SK-N-SH (cell line): ENCODE measurements around the gene OBSCN. TPM values are rescaled to one million over a fixed set of nuclear protein-coding genes. Genes with fewer than 3 reads are reported as not detected.

Experiments used
- CTCF ChIA-PET: fragments of 300-600, 350-600 bp; formaldehyde crosslinking; extraction: SDS; loops from one replicate; lab custom pipeline; 2021; lab: Yijun Ruan, JAX
- POLR2A ChIA-PET: fragments of 350-600 bp; sonication (Branson Sonifier 250); formaldehyde crosslinking; extraction: SDS; loops from one replicate; lab custom pipeline; 2020; ENCODE audit warnings: antibody characterized with exemption, inconsistent platforms; lab: Yijun Ruan, JAX
- DNase-seq: peaks from one replicate; pipeline ENCODE4 v3.0.0; 2012
- H2AFZ ChIP-seq: fragments of 200-600 bp; sonication (generic); 2 replicates; pipeline ENCODE4 v1.8.1; 2016; ENCODE audit warnings: antibody characterized with exemption, mild to moderate bottlenecking, low read depth
- H3F3A ChIP-seq: fragments of 200-600 bp; sonication (generic); replicated peaks from 2 replicates; pipeline ENCODE3; 2016; ENCODE audit warnings: antibody characterized with exemption, mild to moderate bottlenecking; ENCODE audit not compliant: insufficient read depth
- H3K27ac ChIP-seq, 2 experiments: fragments of 200-500 bp in 1 of 2; fragments of 200-600 bp in 1 of 2; sonication (Bioruptor generic) in 1 of 2; sonication (generic), shearing (Covaris generic) in 1 of 2; 2 replicates each; pipeline versions ENCODE4 v1.5.1 to v1.6.1; 2014 to 2016; ENCODE audit warnings: low read depth in 2 of 2, inconsistent platforms in 1 of 2, low read length in 1 of 2, mild to moderate bottlenecking in 1 of 2, mixed read lengths in 1 of 2
- H3K27me3 ChIP-seq: fragments of 200-600 bp; sonication (generic), shearing (Covaris generic); 2 replicates; pipeline ENCODE4 v1.6.1; 2016; ENCODE audit warnings: mixed run types; ENCODE audit not compliant: insufficient read depth
- H3K36me3 ChIP-seq, 2 experiments: fragments of 200-500 bp in 1 of 2; fragments of 200-600 bp in 1 of 2; sonication (Bioruptor generic) in 1 of 2; sonication (generic) in 1 of 2; replicated peaks in 1 of 2; 2 replicates each; pipeline versions ENCODE3 to v1.5.1; 2014 to 2016; ENCODE audit warnings: low read length in 1 of 2, mild to moderate bottlenecking in 1 of 2; ENCODE audit not compliant: insufficient read depth in 2 of 2, control insufficient read depth in 1 of 2
- H3K4me1 ChIP-seq, 2 experiments: fragments of 200-500 bp in 1 of 2; fragments of 200-600 bp in 1 of 2; sonication (Bioruptor generic) in 1 of 2; sonication (generic), shearing (Covaris generic) in 1 of 2; 2 replicates each; pipeline versions ENCODE4 v1.5.1 to v1.6.1; 2014 to 2016; ENCODE audit warnings: low read depth in 1 of 2, low read length in 1 of 2, mixed run types in 1 of 2; ENCODE audit not compliant: insufficient read depth in 2 of 2, control insufficient read depth in 1 of 2
- H3K4me2 ChIP-seq: fragments of 200-600 bp; sonication (generic), shearing (Covaris generic); 2 replicates; pipeline ENCODE4 v1.6.1; 2017; ENCODE audit warnings: mixed run types
- H3K4me3 ChIP-seq, 2 experiments: fragments of 200-500 bp in 1 of 2; fragments of 200-600 bp in 1 of 2; sonication (Bioruptor generic) in 1 of 2; sonication (generic), shearing (Covaris generic) in 1 of 2; 2 replicates each; pipeline versions ENCODE4 v1.5.1 to v1.8.1; 2014 to 2016; ENCODE audit warnings: low read depth in 2 of 2, inconsistent platforms in 1 of 2, low read length in 1 of 2, mild to moderate bottlenecking in 1 of 2, mixed read lengths in 1 of 2, moderate library complexity in 1 of 2
- H3K79me2 ChIP-seq: fragments of 200-600 bp; sonication (generic); 2 replicates; pipeline ENCODE4 v1.8.1; 2017; ENCODE audit warnings: mild to moderate bottlenecking; ENCODE audit not compliant: insufficient read depth
- H3K9ac ChIP-seq: fragments of 200-600 bp; sonication (generic); 2 replicates; pipeline ENCODE4 v1.6.1; 2017; ENCODE audit warnings: mixed run types
- H3K9me2 ChIP-seq: fragments of 200-600 bp; sonication (generic); 2 replicates; pipeline ENCODE4 v1.6.1; 2017; ENCODE audit warnings: mixed run types
- H3K9me3 ChIP-seq: fragments of 200-600 bp; sonication (generic); 2 replicates; pipeline ENCODE4 v1.6.1; 2017; ENCODE audit warnings: mixed run types, mild to moderate bottlenecking, moderate library complexity
- H4K20me1 ChIP-seq: fragments of 200-600 bp; sonication (generic); 2 replicates; pipeline ENCODE4 v1.6.1; 2017; ENCODE audit warnings: mild to moderate bottlenecking, mixed run types; ENCODE audit not compliant: insufficient read depth
- ELF1 ChIP-seq: IDR thresholded peaks from 2 replicates; pipeline ENCODE4 v1.4.0; 2012
- EZH2phosphoT487 ChIP-seq: fragments of 200-600 bp; sonication (generic); IDR thresholded peaks from 2 replicates; pipeline ENCODE4 v1.6.1; 2017; ENCODE audit warnings: low read depth, mixed run types, mild to moderate bottlenecking, antibody characterized with exemption, moderate library complexity, borderline replicate concordance
- FOSL2 ChIP-seq: IDR thresholded peaks from 2 replicates; pipeline ENCODE4 v1.4.0; 2012; ENCODE audit warnings: low read depth, mild to moderate bottlenecking, moderate library complexity, borderline replicate concordance
- FOXM1 ChIP-seq: IDR thresholded peaks from 2 replicates; pipeline ENCODE4 v1.4.0; 2012; ENCODE audit warnings: low read depth, mild to moderate bottlenecking
- GABPA ChIP-seq: IDR thresholded peaks from 2 replicates; pipeline ENCODE4 v1.4.0; 2012; ENCODE audit warnings: low read depth, mild to moderate bottlenecking
- GATA2 ChIP-seq: sonication (generic); formaldehyde crosslinking; IDR thresholded peaks from 2 replicates; pipeline ENCODE4 v1.5.0; 2020; ENCODE audit warnings: mild to moderate bottlenecking, missing genetic modification reagents
- IRF3 ChIP-seq: fragments of 150-350 bp; IDR thresholded peaks from 2 replicates; pipeline ENCODE4 v1.6.1; 2016; ENCODE audit warnings: mild to moderate bottlenecking, low read depth, low read length
- JUND ChIP-seq: IDR thresholded peaks from 2 replicates; pipeline ENCODE4 v1.4.0; 2012
- MAX ChIP-seq: IDR thresholded peaks from 2 replicates; pipeline ENCODE4 v1.4.0; 2012; ENCODE audit warnings: low read depth
- MEF2A ChIP-seq: IDR thresholded peaks from 2 replicates; pipeline ENCODE4 v1.4.0; 2012; ENCODE audit warnings: low read depth, borderline replicate concordance
- MXI1 ChIP-seq: IDR thresholded peaks from 2 replicates; pipeline ENCODE4 v1.6.1; 2012; ENCODE audit warnings: mild to moderate bottlenecking, low read depth, low read length, improper control_type of control experiment
- NFIC ChIP-seq: IDR thresholded peaks from 2 replicates; pipeline ENCODE4 v1.4.0; 2012; ENCODE audit warnings: borderline replicate concordance
- PBX3 ChIP-seq: IDR thresholded peaks from 2 replicates; pipeline ENCODE4; 2012
- POLR2AphosphoS5 ChIP-seq: IDR thresholded peaks from 2 replicates; pipeline ENCODE4 v1.6.1; 2012; ENCODE audit warnings: low read depth, low read length
- RCOR1 ChIP-seq: fragments of 150-350 bp; IDR thresholded peaks from 2 replicates; pipeline ENCODE4 v1.6.1; 2017; ENCODE audit warnings: antibody characterized with exemption, low read length
- RFX5 ChIP-seq: IDR thresholded peaks from 2 replicates; pipeline ENCODE4 v1.6.1; 2012; ENCODE audit warnings: mild to moderate bottlenecking, improper control_type of control experiment, low read length
- ZBTB33 ChIP-seq: IDR thresholded peaks from 2 replicates; pipeline ENCODE4 v1.4.0; 2012; ENCODE audit warnings: low read depth, borderline replicate concordance
- WGBS: methylation state at CpG from one replicate; pipeline ENCODE4 v1.1.6; 2017; ENCODE audit warnings: low lambda C conversion rate; 5-methylcytosine and 5-hydroxymethylcytosine counted together
- polyA plus RNA-seq, 3 experiments: library from polyadenylated mRNA; depleted of rRNA; stranded (reverse); fragments of >200 nt; gene quantifications; 2 replicates each; pipeline ENCODE4 v1.2.3, GENCODE V29; 2012
- TF ChIP-seq, protein P1 (sequence below): IDR thresholded peaks from 2 replicates; pipeline ENCODE4 v1.4.0; 2012; ENCODE audit warnings: low read depth, borderline replicate concordance

OBSCN gene
- polyA plus RNA-seq, 1 of the 3 experiments (the other 2 are of a cell fraction): 4.0 TPM

DNA sequence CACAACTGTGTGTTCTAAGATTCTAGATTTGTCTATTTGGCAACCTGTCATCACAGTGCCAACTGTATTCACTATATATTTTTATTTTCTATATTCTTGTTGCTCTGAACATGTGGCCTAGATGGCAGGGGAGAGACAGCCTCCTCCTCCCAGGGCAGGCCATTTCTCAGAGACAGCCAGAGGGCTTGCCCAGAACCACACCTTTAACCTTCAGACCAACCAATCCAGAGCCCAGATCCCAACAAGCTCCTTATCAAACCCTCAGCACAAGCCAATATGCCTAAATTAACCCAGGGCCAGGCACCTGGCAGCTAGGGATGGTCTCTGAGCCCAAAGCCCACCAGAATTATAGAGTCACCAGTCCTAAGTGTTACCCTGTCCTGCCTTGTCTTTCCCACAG lies 179.5 kb downstream of the OBSCN start:
- Histone ChIP-seq H3K27me3 (no peaks in the 10 kb centered on the region), H3K4me2 (no peak overlapping the region), H3K4me3 (no peak overlapping the region), H3K36me3 (peaks cover 0 to 3% of the 10 kb centered on the region in 2 experiments), H3K9me2 (no peaks in the 10 kb centered on the region), H2AFZ (no peak overlapping the region)
- DNase-seq: no peak
- POLR2A ChIA-PET: no interaction called here
- TF ChIP-seq FOSL2 (no peak), RCOR1 (no peak), MAX (no peak), IRF3 (no peak), EZH2phosphoT487 (no peak), JUND (no peak), NFIC (no peak), RFX5 (no peak), FOXM1 (no peak)
- TF ChIP-seq, all 33 proteins: peak for 0
- CTCF ChIA-PET: interaction anchor here (1.3 kb wide), 1 partner anchor 8 kb away, joined by 3 read pairs; no protein-coding TSS in a partner anchor
- Histone ChIP-seq H4K20me1 (no peaks in the 10 kb centered on the region; the same call in 1 of the 2 replicates), H3K79me2 (no peaks in the 10 kb centered on the region), H3K9me3 (no peaks in the 10 kb centered on the region), H3F3A (no peaks in the 10 kb centered on the region), H3K9ac (no peak overlapping the region), H3K4me1 (peaks cover 0 to 5% of the 10 kb centered on the region in 2 experiments; a peak in 1 of 4 replicates), H3K27ac (no peak overlapping the region)

- ChIA-PET CTCF (interaction anchor here (1.1 to 1.8 kb wide), 2 partner anchors 11 to 16 kb away, joined by 3 to 4 read pairs; no protein-coding TSS in a partner anchor), POLR2A (no interaction called here)
These were observed 182.8 kb downstream of the OBSCN start for GRCh38 chr1:228390649-228391048.

More at GRCh38 chr1:228390649-228391048, 182.8 kb downstream of the OBSCN start:
- no peaks in the 10 kb centered on the region for H3K9me3 ChIP-seq
- WGBS: 99% methylated on average over 7 of the region's 10 CpGs
- H3K36me3 ChIP-seq: peaks cover 0 to 25% of the 10 kb centered on the region in 2 experiments
- H2AFZ ChIP-seq: no peak overlapping the region
- no peaks in the 10 kb centered on the region for H3F3A ChIP-seq
- H4K20me1 ChIP-seq: no peaks in the 10 kb centered on the region; the same call in 1 of the 2 replicates
- no peak overlapping the region for H3K9ac ChIP-seq
- peaks cover 0 to 13% of the 10 kb centered on the region in 2 experiments; a peak in 1 of 4 replicates for H3K4me1 ChIP-seq
- no peak for DNase-seq
- no peak for TF ChIP-seq POLR2AphosphoS5
- no peak for TF ChIP-seq MXI1
- no peak for TF ChIP-seq JUND
- TF ChIP-seq IRF3: no peak
- TF ChIP-seq FOXM1: no peak
- no peak for TF ChIP-seq ELF1
- no peak for TF ChIP-seq ZBTB33
- no peak for TF ChIP-seq GABPA
- TF ChIP-seq MAX: no peak
- no peak for TF ChIP-seq RFX5
- no peak for TF ChIP-seq GATA2
- TF ChIP-seq RCOR1: no peak
- TF ChIP-seq, protein P1, sequence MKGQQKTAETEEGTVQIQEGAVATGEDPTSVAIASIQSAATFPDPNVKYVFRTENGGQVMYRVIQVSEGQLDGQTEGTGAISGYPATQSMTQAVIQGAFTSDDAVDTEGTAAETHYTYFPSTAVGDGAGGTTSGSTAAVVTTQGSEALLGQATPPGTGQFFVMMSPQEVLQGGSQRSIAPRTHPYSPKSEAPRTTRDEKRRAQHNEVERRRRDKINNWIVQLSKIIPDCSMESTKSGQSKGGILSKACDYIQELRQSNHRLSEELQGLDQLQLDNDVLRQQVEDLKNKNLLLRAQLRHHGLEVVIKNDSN: no peak
- TF ChIP-seq PBX3: no peak
- TF ChIP-seq MEF2A: no peak
- no peak overlapping the region for H3K4me2 ChIP-seq
- no peak overlapping the region for H3K4me3 ChIP-seq
- no peak overlapping the region for H3K27ac ChIP-seq
- no peaks in the 10 kb centered on the region for H3K9me2 ChIP-seq
- H3K27me3 ChIP-seq: no peaks in the 10 kb centered on the region
- H3K79me2 ChIP-seq: no peaks in the 10 kb centered on the region
